Hepatocyte (in vitro differentiated cells): Measurements from ENCODE around the gene RERG.

Experiments used
- EZH2 ChIP-seq: fragments of 200-600 bp; sonication (generic); IDR thresholded peaks from 2 replicates; pipeline ENCODE4 v1.6.1; 2016; ENCODE audit warnings: antibody characterized with exemption, mild to moderate bottlenecking, borderline replicate concordance
- EZH2phosphoT487 ChIP-seq: fragments of 200-600 bp; sonication (generic); IDR thresholded peaks from one replicate; pipeline ENCODE4 v1.6.1; 2018; ENCODE audit warnings: antibody characterized with exemption, mild to moderate bottlenecking, low read depth, moderate library complexity; ENCODE audit not compliant: unreplicated experiment, severe bottlenecking
- TF ChIP-seq, protein P1 (sequence below): fragments of 200-600 bp; sonication (generic); IDR thresholded peaks from 2 replicates; pipeline ENCODE4 v1.5.1; 2016; ENCODE audit warnings: antibody characterized with exemption, mild to moderate bottlenecking; ENCODE audit not compliant: poor library complexity

DNA sequence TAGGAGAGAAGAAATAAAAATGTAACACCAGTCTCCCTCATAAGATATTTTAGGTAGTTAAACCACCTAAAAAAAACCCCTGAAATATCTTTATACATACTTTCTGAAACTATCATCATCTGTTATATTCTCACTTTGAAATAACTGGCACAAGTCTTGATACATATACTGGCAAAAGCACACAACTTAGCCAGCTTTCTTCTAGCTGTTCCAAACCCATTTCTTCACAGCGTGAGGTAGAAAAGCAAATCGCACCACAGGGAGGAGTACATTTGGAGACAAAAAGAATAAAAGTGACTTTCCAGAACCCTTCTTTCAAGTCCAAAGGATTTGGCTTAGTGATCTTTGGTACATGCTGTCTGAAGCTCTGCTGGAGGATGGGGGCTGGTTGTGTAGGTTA, 78.5 kb downstream of the RERG start:
- TF ChIP-seq EZH2 (no peak), EZH2phosphoT487 (no peak)
- TF ChIP-seq, protein P1, sequence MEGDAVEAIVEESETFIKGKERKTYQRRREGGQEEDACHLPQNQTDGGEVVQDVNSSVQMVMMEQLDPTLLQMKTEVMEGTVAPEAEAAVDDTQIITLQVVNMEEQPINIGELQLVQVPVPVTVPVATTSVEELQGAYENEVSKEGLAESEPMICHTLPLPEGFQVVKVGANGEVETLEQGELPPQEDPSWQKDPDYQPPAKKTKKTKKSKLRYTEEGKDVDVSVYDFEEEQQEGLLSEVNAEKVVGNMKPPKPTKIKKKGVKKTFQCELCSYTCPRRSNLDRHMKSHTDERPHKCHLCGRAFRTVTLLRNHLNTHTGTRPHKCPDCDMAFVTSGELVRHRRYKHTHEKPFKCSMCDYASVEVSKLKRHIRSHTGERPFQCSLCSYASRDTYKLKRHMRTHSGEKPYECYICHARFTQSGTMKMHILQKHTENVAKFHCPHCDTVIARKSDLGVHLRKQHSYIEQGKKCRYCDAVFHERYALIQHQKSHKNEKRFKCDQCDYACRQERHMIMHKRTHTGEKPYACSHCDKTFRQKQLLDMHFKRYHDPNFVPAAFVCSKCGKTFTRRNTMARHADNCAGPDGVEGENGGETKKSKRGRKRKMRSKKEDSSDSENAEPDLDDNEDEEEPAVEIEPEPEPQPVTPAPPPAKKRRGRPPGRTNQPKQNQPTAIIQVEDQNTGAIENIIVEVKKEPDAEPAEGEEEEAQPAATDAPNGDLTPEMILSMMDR: no peak
